IgD-negative memory B cell (primary cell): Measurements from ENCODE around the gene IL22RA2. TPM values are rescaled to one million over a fixed set of nuclear protein-coding genes. Genes with fewer than 3 reads are reported as not detected.

Source experiments
- H3K27ac Mint-ChIP-seq, 3 donors: one replicate each; pipeline ENCODE4 v1.8.0; 2020 to 2022; ENCODE audit warnings: mild to moderate bottlenecking in 3 of 3, mixed read lengths in 3 of 3, moderate library complexity in 1 of 3
- H3K27me3 Mint-ChIP-seq: one replicate; pipeline ENCODE4 v1.8.0; 2021; ENCODE audit warnings: mixed read lengths
- H3K36me3 Mint-ChIP-seq: one replicate; pipeline ENCODE4 v1.8.0; 2020; ENCODE audit warnings: mild to moderate bottlenecking, mixed read lengths
- H3K4me1 Mint-ChIP-seq, 3 donors: one replicate each; pipeline ENCODE4 v1.8.0; 2020 to 2022; ENCODE audit warnings: mixed read lengths in 3 of 3, mild to moderate bottlenecking in 1 of 3
- H3K4me3 Mint-ChIP-seq, 4 donors: one replicate each; pipeline ENCODE4 v1.8.0; 2020 to 2022; ENCODE audit warnings: mild to moderate bottlenecking in 4 of 4, mixed read lengths in 4 of 4, moderate library complexity in 3 of 4
- H3K9me3 Mint-ChIP-seq, 3 donors: one replicate each; pipeline ENCODE4 v1.8.0; 2020 to 2021; ENCODE audit warnings: mixed read lengths in 3 of 3, mild to moderate bottlenecking in 1 of 3
- polyA plus RNA-seq: library from polyadenylated mRNA; unstranded; fragments of 300-500 nt; fragmentation: Illumina TruSeq; gene quantifications from one replicate; pipeline ENCODE4 v1.2.3, GENCODE V29; 2021

Gene IL22RA2
- polyA plus RNA-seq, 1 donor from 2014 or later: not detected

DNA sequence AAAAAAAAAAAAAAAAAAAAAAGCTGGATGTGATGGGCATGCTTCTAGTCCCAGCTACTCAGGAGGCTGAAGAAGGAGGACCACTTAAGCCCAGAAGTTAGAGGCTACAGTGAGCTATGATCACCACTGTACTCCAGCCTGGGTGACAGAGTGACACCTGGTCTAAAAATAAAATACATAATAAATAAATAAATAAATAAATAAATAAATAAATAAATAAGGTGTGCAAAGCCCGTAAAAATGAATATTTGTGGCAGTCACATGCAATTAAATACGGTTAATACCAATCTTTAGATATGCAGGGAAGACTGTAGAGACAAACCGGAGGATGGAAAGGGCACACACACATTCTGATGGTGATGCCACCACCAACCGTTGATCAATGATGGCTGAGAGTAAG, 26.2 kb downstream of the IL22RA2 start:
- no peak overlapping the region for H3K4me3 Mint-ChIP-seq
- H3K27me3 Mint-ChIP-seq: no peaks in the 10 kb centered on the region
- no peak overlapping the region for H3K27ac Mint-ChIP-seq
- peaks cover 0 to 3% (median 2%) of the 10 kb centered on the region in 3 donors for H3K9me3 Mint-ChIP-seq
- peaks cover 1 to 9% (median 2%) of the 10 kb centered on the region in 3 donors for H3K4me1 Mint-ChIP-seq
- H3K36me3 Mint-ChIP-seq: no peaks in the 10 kb centered on the region

DNA sequence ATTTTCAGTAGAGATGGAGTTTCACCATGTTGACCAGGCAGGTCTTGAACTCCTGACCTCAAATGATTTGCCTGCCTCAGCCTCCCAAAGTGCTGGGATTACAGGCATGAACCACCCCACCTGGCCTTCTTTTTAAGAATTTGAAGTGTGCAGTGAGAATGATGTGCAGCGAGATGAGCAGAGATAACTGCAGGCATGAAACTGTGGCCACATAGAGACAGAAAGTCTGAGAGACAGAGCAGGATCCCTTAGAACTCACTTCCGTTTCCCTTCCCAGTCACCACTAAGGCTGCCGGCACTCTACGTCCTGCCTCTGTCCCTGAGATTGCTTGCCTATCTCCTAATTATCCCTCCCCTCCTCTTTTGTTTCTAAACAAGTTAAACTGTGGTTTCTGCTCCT, 27.2 kb downstream of the IL22RA2 start:
- H3K4me1 Mint-ChIP-seq: peaks cover 1 to 9% (median 2%) of the 10 kb centered on the region in 3 donors
- H3K9me3 Mint-ChIP-seq: no peaks in the 10 kb centered on the region
- no peaks in the 10 kb centered on the region for H3K36me3 Mint-ChIP-seq
- no peak overlapping the region for H3K4me3 Mint-ChIP-seq
- H3K27ac Mint-ChIP-seq: no peak overlapping the region
- H3K27me3 Mint-ChIP-seq: no peaks in the 10 kb centered on the region

DNA sequence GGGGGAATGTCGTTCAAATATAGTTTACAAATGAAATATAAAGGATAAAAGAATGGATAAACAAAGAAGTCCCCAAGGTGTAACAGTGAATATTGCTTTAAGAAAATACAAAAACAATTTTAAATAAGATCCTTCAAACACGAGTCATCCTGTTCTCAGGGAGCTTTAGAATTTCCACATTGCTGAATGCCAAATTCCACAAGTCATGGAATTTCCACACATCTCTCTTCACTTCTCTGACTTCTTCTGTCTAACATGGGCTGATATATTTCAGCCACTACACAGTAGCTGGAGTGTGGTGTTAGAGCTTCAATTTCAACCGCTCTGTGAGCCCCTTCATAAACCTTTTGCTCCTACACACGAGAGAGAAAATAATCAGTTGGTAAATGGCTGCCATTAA, 28.0 kb downstream of the IL22RA2 start:
- H3K4me3 Mint-ChIP-seq: no peak overlapping the region
- H3K27ac Mint-ChIP-seq: no peak overlapping the region
- no peaks in the 10 kb centered on the region for H3K9me3 Mint-ChIP-seq
- H3K36me3 Mint-ChIP-seq: no peaks in the 10 kb centered on the region
- peaks cover 1 to 9% (median 2%) of the 10 kb centered on the region in 3 donors for H3K4me1 Mint-ChIP-seq
- H3K27me3 Mint-ChIP-seq: no peaks in the 10 kb centered on the region

DNA sequence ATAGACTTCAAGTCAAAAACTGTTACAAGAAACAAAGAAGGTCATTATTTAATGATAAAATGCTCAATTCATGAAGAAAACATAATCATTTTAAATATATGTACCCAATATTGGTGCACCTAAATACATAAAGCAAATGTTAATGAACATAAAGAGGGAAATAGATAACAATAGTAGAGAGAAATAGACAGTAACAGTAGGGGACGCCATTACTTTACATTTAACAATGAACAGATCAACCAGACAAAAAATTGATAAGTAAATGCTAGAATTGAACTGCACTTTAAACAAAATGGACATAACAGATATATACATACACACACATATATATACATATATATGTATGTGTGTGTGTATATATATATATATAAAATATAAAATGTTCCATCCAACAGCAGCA, 37.4 kb downstream of the IL22RA2 start:
- peaks cover 2% of the 10 kb centered on the region for H3K36me3 Mint-ChIP-seq

GRCh38 chr6:137134483-137134882, 39.0 kb downstream of the IL22RA2 start:
- no peaks in the 10 kb centered on the region for H3K4me1 Mint-ChIP-seq
- no peak overlapping the region for H3K27ac Mint-ChIP-seq
- H3K9me3 Mint-ChIP-seq: peaks cover 3 to 8% (median 6%) of the 10 kb centered on the region in 3 donors
- no peak overlapping the region for H3K4me3 Mint-ChIP-seq
- peaks cover 2% of the 10 kb centered on the region for H3K36me3 Mint-ChIP-seq
- H3K27me3 Mint-ChIP-seq: no peaks in the 10 kb centered on the region

More for the DNA sequence above, 37.4 kb downstream of the IL22RA2 start:
- no peak overlapping the region for H3K4me3 Mint-ChIP-seq
- H3K9me3 Mint-ChIP-seq: peaks cover 3 to 8% (median 6%) of the 10 kb centered on the region in 3 donors
- H3K4me1 Mint-ChIP-seq: no peaks in the 10 kb centered on the region
- H3K27ac Mint-ChIP-seq: no peak overlapping the region
- no peaks in the 10 kb centered on the region for H3K27me3 Mint-ChIP-seq

GRCh38 chr6:137133122-137133521, 40.3 kb downstream of the IL22RA2 start:
- no peak overlapping the region for H3K4me3 Mint-ChIP-seq
- peaks cover 6 to 9% (median 7%) of the 10 kb centered on the region in 3 donors for H3K9me3 Mint-ChIP-seq
- no peaks in the 10 kb centered on the region for H3K27me3 Mint-ChIP-seq
- H3K27ac Mint-ChIP-seq: peak overlapping the region in 1 of 3 donors; percentile 94
- peaks cover 5% of the 10 kb centered on the region for H3K36me3 Mint-ChIP-seq
- no peaks in the 10 kb centered on the region for H3K4me1 Mint-ChIP-seq

DNA sequence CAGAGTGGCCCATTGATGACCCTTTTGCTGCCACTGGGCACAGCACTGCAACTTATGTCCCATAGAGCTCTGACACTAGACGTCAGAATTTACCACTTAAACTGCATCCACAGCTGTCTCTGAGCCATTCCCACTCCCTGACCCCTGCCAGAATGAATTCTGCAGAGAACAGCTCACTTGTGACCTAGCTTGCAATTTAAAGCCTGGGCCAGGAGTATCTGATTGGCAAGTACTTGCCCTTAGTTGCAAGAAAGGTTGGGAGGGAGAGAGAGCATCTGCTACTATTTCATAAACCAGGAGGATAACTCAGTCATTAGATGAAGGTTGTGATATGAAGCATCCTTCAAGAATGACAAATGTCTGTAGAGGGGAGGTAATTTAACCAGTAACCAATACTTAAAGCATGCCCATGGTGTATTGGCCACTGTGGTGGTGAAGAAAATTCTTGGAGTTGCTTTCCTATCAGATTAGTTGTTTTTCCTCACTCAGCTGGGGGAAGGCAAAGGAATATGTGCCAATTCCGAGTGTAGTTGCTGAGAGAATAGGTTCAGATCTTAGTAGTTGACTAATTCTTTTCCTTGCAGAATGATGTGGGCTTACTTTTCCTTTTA, 46.5 kb downstream of the IL22RA2 start:
- no peak overlapping the region for H3K27ac Mint-ChIP-seq
- H3K4me3 Mint-ChIP-seq: no peak overlapping the region
- peaks cover 5 to 18% (median 7%) of the 10 kb centered on the region in 3 donors for H3K4me1 Mint-ChIP-seq
- no peaks in the 10 kb centered on the region for H3K27me3 Mint-ChIP-seq
- H3K9me3 Mint-ChIP-seq: peaks cover 0 to 5% (median 5%) of the 10 kb centered on the region in 3 donors
- peaks cover 5% of the 10 kb centered on the region for H3K36me3 Mint-ChIP-seq

GRCh38 chr6:137123078-137123477, 50.4 kb downstream of the IL22RA2 start:
- H3K27me3 Mint-ChIP-seq: no peaks in the 10 kb centered on the region
- peaks cover 2% of the 10 kb centered on the region for H3K36me3 Mint-ChIP-seq
- no peak overlapping the region for H3K27ac Mint-ChIP-seq
- H3K4me1 Mint-ChIP-seq: peaks cover 16 to 31% (median 22%) of the 10 kb centered on the region in 3 donors
- H3K4me3 Mint-ChIP-seq: no peak overlapping the region
- peaks cover 0 to 6% (median 4%) of the 10 kb centered on the region in 3 donors for H3K9me3 Mint-ChIP-seq

GRCh38 chr6:137122612-137123011, 50.8 kb downstream of the IL22RA2 start:
- Mint-ChIP-seq H3K4me1 (peaks cover 16 to 31% (median 22%) of the 10 kb centered on the region in 3 donors), H3K36me3 (peaks cover 2% of the 10 kb centered on the region), H3K27ac (no peak overlapping the region), H3K4me3 (no peak overlapping the region), H3K27me3 (no peaks in the 10 kb centered on the region), H3K9me3 (peaks cover 0 to 7% (median 6%) of the 10 kb centered on the region in 3 donors)

DNA sequence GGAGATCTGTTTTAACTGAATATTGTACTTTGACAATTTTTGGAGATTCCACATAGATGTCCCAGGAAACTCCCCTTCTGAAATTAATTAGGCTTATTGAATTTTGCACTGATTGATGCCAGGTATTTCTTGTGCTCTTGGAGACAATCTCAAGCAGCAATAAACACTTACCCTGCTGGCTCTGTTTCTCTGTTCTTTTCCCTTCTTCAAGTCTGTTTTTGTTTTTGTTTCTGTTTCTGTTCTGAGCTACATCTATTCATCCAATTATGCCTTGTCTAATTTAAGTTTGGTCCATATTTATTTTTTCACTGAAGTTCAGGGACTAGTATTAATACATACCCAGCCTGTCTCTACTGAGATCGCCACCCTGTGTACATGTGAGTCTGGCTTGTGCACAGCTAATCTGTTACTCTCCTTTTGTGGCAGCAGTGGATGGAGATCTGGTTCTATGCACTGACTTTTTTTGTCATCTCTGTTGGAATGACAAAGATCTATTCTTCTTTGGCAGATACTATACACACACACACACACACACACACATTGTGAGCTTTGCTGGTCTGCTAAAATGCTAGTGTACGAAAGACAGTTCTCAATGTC, 51.9 kb downstream of the IL22RA2 start:
- H3K4me1 Mint-ChIP-seq: peaks cover 17 to 31% (median 22%) of the 10 kb centered on the region in 3 donors
- H3K27me3 Mint-ChIP-seq: no peaks in the 10 kb centered on the region
- peak overlapping the region in 2 of 3 donors; percentile 3 to 75 for H3K27ac Mint-ChIP-seq
- H3K36me3 Mint-ChIP-seq: peaks cover 2% of the 10 kb centered on the region
- peaks cover 0 to 7% (median 6%) of the 10 kb centered on the region in 3 donors for H3K9me3 Mint-ChIP-seq
- H3K4me3 Mint-ChIP-seq: peak overlapping the region in 3 of 4 donors; percentile 0 to 87 (median 1)

DNA sequence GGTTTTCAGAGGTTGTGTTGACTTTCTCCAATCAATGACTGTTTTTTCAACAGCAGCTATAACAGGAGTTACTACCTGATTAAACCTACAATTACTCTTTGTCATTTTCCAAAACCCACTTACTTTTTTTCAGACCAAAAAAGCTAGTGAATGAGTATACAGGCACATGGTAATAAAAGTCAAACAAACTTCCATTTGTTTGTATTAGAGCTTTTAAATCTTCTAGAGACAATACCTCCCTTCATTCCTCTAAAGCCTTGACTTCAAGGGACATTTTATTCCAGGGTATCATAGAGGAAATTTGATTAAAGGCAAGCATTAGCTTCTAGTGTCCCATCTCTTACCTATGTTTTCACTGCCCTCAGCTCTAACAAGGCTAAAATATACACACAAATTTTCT, 52.7 kb downstream of the IL22RA2 start:
- Mint-ChIP-seq H3K27me3 (no peaks in the 10 kb centered on the region), H3K9me3 (peaks cover 0 to 7% (median 6%) of the 10 kb centered on the region in 3 donors), H3K4me1 (peaks cover 17 to 31% (median 22%) of the 10 kb centered on the region in 3 donors), H3K4me3 (peak overlapping the region in 1 of 4 donors; percentile 87), H3K27ac (peak overlapping the region in 1 of 3 donors; percentile 75), H3K36me3 (peaks cover 2% of the 10 kb centered on the region)

GRCh38 chr6:137119196-137120104, 54.0 kb downstream of the IL22RA2 start:
- no peak overlapping the region for H3K4me3 Mint-ChIP-seq
- no peak overlapping the region for H3K27ac Mint-ChIP-seq

GRCh38 chr6:137117581-137117980, 55.9 kb downstream of the IL22RA2 start:
- Mint-ChIP-seq H3K4me1 (peaks cover 15 to 19% (median 16%) of the 10 kb centered on the region in 3 donors), H3K4me3 (no peak overlapping the region), H3K9me3 (peaks cover 0 to 7% (median 5%) of the 10 kb centered on the region in 3 donors), H3K27me3 (no peaks in the 10 kb centered on the region), H3K36me3 (peaks cover 2% of the 10 kb centered on the region), H3K27ac (no peak overlapping the region)

More at GRCh38 chr6:137119196-137120104, 54.0 kb downstream of the IL22RA2 start:
- Mint-ChIP-seq H3K36me3 (peaks cover 2% of the 10 kb centered on the region), H3K9me3 (peaks cover 0 to 7% (median 5%) of the 10 kb centered on the region in 3 donors), H3K27me3 (no peaks in the 10 kb centered on the region), H3K4me1 (peaks cover 17 to 27% (median 19%) of the 10 kb centered on the region in 3 donors)

- Mint-ChIP-seq H3K4me1 (peaks cover 11 to 12% (median 11%) of the 10 kb centered on the region in 3 donors), H3K9me3 (peaks cover 0 to 7% (median 5%) of the 10 kb centered on the region in 3 donors), H3K27me3 (no peaks in the 10 kb centered on the region), H3K36me3 (peaks cover 2% of the 10 kb centered on the region), H3K4me3 (no peak overlapping the region), H3K27ac (no peak overlapping the region)
Observed at GRCh38 chr6:137116807-137117206, 56.6 kb downstream of the IL22RA2 start.

- Mint-ChIP-seq H3K4me1 (peaks cover 0 to 1% (median under 1%) of the 10 kb centered on the region in 3 donors), H3K36me3 (peaks cover 2% of the 10 kb centered on the region), H3K9me3 (peaks cover 0 to 7% (median 5%) of the 10 kb centered on the region in 3 donors), H3K27me3 (no peaks in the 10 kb centered on the region), H3K27ac (no peak overlapping the region), H3K4me3 (no peak overlapping the region)
Observed at GRCh38 chr6:137115658-137116057, 57.8 kb downstream of the IL22RA2 start.
